Activated T-helper 1 cell treated with Interleukin-2 at 50 U/mL for 16 hours (primary cell): Measurements from ENCODE around the gene ZFAND2A.
"Not testable (repeated sequence)": the region's sequence is repeated elsewhere in the genome, so short reads cannot be mapped to it uniquely, and the experiment has no call there.

Source experiments
- DNase-seq: peaks from one replicate; pipeline ENCODE4 v3.0.0-alpha.2; 2020; ENCODE audit warnings: low read depth

ZFAND2A gene

DNA sequence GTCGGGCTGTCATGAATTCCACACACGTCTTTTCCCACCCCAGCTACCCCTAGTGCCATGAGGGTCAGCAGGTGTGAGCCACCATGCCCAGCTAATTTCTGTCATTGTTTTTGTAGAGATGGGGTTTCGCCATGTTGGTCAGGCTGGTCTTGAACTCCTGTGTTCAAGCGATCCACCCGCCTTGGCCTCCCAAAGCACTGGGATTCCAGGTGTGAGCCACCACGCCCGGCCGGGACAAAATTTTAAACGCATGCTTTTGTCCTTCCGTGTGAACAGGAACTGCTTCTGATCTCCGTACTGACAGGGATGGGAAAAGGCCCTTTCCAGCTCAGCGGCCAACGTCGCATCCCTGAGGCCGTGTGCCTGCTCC is 15.6 kb upstream of the ZFAND2A start:
- DNase-seq: no peak

DNA sequence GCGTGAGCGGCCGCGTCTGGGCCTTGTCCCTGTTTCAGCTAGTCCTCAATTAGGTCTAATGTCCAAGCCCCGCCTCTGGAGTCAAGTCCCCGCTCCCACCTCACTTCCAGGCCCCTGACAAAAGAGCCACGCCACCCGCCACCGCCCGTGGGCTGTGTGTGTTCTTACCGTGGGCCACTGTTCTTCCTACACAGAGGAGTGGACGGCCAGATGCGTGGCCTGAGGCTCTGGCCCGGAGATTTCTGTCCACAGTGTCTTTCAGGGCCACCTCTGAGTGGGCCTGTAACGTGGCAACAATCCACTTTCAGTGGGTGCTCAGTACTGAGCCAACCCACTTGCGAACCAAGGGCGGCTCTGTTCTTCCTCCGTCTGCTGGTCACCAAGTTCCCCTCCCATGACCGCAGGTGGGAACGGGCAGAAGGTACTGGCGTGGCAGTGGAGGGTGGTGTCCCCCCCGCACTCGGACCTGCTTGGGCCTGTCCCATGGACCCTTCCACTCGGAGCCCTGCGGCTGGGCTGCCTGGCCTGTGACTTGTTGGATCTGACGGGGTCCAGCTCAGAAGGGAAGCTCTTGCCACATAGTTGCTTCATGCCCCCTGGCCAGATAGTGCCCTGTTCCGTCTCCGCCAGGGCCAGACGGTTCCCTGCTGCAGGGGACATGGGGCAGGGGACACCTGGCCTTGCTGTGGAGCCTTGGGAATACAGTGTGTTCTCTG is 15.0 kb upstream of the ZFAND2A start:
- DNase-seq: no peak

DNA sequence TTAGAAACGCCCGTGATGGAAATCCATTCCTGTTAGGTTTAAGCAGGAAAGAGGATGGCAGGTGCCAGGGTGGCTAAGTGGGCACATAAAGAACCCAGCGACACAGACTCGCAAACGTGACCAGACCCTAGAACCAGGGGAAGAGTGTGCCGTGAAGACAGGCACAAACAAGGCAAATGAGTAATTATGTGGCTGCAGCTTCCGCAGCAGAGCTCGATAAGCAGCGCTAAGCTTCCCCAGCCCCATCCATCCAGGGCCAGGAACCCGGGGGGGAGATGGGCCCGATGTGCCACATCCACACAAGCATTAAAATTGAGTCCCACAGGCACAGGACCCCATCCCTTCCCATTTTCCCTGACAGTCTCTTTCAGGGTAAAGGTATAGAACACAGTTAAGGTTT is 14.0 kb upstream of the ZFAND2A start:
- no peak for DNase-seq

DNA sequence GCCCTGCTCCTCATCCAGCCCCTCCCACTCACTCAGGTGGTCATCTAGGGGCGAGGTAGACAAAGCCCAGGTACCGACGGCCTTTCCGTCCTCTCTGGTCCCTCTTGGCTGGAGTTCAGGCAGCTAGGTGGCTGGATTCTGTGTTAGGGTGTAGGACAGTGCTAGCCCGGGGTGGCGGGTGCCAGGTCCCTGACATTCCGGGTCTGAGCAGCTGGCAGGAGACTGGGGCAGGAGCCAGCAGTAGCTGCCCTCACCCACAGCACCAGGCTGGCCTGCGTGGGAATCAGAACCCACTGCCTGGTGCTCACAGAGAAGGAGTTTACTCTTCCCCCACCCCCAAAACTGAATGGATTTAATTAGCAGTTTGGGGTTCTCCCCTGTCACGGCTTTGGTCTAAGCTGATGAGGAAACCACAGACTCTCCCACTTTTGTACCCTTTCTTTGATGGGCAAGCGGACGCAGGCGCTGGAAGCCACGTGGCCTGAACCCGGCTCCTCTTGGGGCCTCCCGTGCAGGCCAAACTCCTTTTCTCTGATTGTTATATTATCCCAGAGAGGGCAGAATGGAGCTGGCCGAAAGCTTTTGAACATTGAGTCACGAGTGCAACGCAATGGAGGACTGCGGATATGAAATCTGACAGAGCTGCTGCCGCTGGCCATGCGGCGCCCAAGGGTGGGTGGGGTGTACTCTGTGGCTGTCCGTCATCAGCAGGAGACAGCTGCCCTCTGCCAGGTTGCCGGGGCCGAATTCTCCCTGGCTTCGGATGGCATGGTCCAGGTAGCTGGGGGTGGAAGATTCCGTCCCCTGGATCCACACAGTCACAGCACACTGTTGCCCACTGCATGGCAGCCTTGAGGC is 12.9 kb upstream of the ZFAND2A start:
- no peak for DNase-seq

DNA sequence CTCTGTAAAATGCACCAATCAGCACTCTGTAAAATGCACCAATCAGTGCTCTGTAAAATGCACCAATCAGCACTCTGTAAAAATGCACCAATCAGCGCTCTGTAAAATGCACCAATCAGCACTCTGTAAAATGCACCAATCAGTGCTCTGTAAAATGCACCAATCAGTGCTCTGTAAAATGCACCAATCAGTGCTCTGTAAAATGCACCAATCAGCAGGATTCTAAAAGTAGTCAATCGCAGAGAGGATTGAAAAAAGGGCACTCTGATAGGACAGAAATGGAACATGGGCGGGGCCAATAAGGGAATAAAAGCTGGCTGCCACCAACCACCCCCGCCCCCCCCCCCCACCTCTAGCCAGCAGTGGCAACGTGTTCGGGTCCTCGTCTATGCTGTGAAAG is 11.5 kb upstream of the ZFAND2A start:
- not testable (repeated sequence) for DNase-seq

DNA sequence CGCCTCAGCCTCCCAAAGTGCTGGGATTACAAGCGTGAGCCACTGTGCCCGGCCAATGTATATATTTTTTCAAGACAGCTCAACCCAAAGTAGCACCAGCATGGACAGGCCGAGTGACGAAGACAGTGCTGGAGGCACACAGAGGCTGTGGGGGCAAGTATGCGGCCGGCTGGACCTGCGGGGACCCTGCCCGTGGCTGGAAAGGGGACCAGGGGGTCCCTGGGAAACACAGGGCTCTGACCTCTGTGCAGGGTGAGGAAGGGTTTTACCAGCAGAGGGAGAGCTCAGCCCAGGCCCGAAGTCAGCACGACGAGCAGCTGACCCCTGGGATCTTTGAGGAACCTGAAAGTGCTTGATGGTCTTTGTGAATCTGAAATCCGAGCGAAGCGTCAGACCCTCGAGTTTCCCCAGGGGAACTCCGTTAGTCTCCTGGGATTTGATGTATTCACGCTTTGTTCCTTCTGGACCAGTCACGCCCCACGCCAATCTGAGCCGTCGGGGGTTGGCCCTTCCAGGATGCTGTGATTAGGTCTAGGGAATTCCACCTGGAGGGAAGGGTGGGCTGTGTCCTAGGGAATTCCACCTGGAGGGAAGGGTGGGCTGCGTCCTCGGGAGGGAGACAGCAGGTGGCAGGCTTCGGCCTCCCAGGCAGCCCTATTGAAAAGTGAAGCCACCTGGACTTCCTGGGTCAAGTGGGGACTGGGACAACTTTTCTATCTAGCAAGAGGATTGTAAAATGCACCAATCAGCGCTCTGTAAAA is 10.9 kb upstream of the ZFAND2A start:
- no peak for DNase-seq

DNA sequence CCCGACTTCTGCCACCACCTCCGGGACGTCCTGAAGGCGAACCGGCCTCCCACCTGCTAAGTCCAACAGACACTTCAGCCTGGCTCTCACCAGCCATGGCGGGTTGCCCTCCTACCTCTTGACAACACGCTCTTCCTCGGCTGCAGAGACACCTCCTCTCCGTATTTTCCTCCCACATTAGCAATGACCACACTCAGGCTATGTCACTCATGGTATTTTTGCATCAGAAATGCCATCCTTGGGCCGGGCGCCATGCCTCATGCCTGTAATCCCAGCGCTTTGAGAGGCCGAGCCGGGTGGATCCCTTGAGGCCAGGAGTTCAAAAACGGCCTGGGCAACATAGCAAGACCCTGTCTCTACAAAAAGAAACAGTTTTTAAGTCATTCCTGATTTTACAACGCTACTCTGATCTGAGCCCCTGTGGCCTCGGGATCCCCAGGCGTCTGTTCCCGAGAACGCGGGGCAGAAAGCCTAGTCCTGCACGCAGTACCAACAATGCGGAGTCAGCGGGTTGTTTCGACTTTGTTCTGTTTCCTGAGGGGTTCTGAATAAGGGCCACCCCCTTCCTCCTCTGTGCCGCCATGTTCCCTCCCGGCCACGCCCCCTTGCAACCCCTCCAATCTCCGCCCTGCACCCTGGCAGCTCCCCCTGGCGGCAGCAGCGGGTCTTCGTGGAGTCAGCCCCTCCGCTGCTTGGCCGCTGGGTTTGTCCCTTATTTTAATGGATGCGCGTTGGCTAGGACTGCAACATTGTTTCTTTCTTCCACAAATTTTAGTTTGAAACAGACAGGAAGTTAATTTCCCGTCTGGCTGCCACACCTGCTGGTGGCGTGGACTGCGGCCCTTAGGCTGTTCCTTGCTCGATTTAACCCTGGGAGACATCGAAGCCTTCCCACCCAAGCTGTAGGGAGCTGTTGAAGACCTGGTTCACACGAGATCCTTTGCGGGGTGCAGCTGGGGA is 9.7 kb upstream of the ZFAND2A start:
- peak; percentile 87 for DNase-seq

DNA sequence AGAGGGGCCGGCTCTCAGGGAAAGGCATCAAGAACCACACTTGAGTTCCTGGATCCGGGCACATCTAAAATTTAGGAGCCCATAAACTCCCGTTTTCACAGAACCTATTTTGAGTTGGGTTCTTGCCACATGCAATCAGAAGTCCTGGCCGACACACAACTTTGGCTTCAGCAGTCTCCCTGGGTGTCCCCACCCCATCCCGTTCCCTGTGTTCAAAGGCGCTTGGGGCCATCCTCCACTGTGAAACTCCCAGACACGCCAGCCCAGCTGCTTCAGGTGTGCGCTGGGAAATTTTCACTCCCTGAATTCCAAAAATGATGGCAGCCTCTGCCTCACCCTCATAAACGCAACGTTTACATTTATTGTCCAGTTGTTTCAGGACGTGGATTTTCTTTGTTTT is 8.4 kb upstream of the ZFAND2A start:
- DNase-seq: no peak

DNA sequence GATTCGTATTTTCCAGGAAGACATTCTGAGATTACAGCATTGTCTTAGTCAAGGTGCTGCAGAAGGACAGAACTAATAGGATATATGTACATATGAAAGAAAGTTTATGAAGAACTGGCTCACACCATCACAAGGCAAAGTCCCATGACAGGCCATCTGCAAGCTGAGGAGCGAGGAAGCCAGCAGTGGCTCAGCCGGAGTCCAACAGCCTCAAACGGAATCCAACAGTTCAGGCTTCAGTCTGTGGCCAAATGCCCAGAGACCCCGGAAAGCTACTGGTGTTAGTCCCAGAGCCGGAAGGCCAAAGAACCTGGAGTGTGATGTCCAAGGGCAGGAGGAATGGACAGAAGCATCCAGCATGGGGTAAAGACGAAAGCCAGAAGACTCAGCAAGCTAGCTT is 4.4 kb upstream of the ZFAND2A start:
- no peak for DNase-seq

DNA sequence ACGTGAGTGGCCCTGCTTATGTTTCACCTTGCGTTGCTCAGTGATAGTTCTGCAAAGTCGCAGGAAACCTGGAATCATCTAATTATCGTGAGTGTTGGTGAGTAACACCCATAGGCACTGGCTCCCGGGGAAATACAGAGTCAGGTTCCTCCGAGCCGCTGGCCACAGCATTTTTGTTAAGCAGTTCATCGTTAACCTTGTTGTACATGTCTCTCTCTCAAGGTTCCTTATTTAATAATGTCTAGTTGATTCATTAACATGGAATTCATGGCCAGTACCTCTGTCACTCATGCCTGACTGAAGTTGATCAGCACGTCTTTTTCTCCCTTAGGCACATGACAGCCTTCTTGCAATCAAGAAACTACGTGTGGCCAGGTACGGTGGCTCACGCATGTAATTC is 3.1 kb upstream of the ZFAND2A start:
- no peak for DNase-seq

DNA sequence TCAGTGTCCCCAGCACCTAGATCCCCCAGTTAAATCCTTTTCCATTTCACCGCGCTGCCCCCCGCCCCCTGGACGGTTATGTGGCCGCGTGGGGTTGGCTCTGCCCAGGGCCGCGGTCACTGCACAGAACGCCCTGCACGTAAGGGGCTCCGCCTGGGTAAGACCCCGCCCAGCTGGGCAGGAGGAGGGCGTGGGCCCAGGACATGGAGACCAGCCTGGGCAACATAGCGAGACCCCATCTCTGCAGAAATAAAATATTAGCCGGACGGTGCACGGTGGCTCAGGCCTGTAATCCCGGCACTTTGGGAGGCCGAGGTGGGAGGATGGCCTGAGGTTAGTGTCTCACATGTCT is 650 bp upstream of the ZFAND2A start:
- no peak for DNase-seq

DNA sequence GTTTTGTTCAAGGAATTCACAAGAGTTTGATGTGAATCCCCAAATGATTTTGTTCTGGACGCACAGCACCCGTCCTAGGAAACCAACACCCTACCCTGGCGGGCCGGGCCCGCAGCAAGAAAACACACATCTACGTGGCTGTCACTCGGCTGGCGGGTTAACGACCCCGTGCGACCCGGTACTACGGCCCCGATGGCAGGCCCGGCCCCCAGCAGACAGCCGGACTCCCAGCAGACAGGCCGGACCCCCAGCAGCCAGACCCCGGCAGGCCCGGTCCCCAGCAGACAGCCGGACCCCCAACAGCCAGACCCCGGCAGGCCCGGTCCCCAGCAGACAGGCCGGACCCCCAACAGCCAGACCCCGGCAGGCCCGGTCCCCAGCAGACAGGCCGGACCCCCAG is 765 bp downstream of the ZFAND2A start:
- not testable (repeated sequence) for DNase-seq

DNA sequence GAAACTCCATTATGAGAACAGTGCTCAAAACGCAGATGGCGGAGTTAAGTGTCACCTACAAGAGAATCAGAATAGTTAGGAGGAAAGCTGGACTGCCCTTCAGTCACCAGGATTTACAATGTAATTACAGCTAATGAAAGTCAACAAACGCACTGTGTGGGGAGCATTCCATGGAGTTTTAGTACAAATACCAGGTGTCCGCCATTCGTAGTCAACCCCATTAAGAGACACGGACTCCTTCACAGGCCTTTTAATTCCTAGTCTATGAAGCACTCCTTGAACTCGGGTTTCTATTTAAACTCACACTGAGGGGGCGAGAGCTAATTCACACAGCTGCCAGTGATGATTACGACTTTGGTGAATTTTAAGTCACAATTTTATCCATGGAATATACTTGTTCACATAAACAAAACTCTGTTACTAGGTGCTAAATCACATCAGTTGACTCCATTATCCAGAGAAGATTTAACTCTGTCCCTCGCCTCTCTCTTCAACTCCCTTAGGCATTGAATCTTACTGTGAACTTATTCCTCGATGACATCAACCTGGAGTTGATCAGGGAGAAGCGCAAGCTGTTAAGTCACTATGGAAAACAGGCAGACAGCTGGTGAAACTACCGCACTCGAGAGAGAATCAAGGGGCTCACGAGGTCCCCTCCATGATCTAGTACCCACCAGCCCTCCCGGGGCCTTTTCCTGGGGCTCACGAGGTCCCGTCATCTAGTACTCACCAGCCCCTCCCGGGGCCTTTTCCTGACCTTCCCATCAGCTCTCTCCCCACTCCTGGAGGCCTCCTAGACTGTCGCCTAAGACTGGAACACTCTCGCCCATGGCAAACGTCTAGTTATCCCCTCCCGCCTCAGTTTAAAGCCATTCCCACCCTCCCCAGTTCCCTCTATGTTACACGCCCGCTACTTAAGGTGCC is 1.5 kb downstream of the ZFAND2A start:
- no peak for DNase-seq

DNA sequence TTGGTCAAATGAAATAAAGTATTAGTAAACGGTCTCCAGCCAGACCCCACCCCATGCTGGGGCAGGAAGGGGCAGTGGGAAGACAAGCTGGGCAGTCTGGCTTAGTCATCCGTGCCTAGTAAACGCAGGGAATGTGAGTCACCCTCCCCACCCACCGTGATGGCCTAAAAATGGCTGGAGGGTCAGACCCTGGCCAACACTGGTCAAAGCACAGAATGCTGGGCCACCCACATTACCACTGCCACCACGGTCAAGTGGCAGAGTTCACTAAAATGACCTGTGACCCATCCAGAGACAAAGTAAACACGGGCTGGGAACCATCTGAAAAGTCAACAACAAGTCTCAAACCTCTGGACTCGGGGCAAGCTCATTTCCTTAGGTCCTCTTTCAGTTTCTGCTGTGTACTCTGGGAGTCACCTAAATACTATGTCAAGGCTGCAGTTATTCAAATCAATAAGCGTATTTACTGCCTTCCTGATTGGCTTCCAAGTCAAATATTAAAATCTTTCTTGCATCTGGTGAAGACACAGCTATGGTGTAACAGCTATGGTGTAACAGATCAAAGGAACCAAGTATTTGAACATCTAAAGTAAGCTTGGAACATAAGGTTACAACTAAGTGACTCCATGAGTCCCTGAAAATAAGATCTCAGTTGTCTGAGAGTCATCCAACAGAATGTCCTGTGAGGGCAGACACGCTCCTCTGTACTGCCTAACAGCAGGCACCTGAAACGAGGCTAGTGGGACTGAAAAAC is 3.0 kb downstream of the ZFAND2A start:
- DNase-seq: no peak

DNA sequence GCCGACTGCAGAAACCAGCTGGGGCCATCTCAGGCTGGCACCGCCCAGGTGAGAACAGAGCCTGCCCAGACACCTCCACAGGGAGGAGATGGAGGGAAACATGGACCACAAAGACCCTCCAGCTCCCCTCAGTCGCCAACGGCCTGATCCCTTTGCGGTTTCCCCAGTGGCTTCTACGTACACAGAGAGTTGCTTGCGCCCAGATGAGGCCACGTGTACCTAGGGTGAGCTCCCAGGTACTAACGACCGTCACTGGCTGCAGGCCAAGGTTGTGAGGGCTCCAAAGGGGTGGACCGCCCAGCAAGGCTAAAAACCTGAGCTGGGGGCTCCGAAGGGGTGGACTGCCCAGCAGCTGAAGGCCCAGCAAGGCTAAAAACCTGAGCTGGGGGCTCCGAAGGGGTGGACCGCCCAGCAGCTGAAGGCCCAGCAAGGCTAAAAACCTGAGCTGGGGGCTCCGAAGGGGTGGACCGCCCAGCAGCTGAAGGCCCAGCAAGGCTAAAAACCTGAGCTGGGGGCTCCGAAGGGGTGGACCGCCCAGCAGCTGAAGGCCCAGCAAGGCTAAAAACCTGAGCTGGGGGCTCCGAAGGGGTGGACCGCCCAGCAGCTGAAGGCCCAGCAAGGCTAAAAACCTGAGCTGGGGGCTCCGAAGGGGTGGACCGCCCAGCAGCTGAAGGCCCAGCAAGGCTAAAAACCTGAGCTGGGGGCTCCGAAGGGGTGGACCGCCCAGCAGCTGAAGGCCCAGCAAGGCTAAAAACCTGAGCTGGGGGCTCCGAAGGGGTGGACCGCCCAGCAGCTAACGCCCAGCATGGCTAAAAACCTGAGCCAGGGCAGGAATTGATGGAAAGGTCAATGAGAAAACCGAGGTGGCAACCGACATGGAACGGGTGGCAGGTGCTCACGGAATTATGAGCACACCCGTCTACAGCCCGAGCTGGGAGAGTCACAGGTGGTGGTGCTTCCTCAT is 3.9 kb downstream of the ZFAND2A start:
- not testable (repeated sequence) for DNase-seq

DNA sequence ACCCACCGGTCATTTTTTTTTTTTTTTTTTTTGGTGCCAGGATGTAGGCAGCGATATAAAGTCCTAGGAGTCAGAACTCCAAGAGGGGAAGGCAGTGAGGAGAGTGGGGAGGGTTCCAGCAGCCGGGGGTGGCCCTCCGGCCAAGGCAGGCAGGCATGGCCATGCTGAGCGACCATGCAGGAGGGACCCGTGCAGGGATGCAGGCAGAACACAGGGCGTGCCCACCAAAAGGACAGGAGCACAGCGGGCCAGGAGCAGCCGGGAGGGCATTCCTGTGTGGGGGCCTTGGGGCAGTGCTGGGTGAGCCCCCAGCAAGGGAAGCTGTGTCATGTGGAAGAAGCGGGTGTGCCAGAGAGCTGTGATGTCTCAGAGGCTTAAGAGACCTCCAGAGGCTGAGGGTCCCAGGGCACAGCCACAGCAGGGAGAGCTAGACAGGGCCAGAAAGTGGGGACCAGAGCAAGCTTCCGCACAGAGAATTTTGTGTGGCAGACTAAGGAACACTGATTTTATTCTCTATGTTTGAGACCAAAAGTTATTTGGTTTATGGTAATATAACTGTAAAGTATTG is 5.7 kb downstream of the ZFAND2A start:
- no peak for DNase-seq

DNA sequence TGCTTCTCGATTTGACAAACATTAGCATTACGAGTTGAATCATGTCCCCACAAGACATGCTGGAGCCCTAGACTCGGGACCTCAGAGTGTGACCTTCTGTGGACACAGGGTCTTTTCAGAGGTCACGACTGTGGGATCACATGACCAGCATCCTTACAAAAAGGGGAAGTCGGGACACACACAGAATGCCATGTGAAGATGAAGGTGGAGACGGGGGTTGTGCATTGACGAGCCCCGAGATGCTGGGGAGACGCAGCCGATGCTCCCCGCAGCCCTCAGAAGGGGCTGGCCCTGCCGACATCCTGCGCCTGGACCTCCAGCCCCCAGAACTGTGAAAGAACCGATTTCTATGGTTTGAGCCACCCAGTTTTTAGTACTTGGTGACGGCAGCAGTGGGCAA is 7.5 kb downstream of the ZFAND2A start:
- DNase-seq: no peak

DNA sequence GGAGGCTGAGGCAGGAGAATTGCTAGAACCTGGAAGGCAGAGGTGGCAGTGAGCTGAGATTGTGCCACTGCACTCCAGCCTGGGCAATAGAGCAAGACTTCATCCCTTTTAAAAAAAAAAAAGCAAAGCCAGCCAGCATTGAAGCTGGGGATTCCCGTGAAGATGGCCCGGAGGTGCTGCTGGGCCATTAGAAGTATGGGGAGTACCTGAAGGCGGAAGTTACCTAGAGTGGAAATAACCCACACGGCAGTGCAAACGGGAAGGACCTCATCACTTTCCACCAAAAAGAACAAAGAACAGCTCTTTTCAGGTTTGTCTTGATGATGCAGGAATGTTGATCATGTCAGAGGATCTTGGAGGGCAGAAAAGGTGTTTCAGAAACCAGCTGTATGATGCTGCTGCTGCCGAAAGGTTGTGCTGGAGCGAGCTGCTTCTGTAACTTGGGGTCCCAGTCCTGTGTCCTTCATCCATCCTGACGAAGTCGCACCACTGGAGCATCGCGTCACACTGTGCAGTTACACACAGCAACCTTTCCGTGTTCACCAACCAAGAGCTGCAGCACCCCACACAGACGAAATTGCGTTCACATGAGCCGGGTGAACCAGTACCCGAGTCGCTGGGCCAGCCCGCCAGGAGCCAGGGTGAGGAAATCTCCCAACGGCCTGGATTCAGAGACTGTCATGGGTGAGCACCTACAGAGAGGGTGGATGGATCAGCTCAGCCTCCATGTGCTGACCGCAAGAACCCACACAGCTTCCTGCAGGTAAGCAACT is 8.2 kb downstream of the ZFAND2A start:
- DNase-seq: no peak
